Left cardiac atrium (tissue), 4 donors: ENCODE data around the gene CSMD2. TPM values are rescaled to one million over a fixed set of nuclear protein-coding genes. Genes with fewer than 3 reads are reported as not detected.

Experiments
- ATAC-seq, 2 donors: fragments of 200-7000 bp; cut with Tn5 transposase; one replicate each; pipeline ENCODE4 v1.9.1; 2020; ENCODE audit warnings: mild to moderate bottlenecking in 2 of 2, moderate library complexity in 2 of 2
- DNase-seq: peaks from one replicate; pipeline ENCODE4 v3.0.0-alpha.2; 2020
- intact Hi-C, 2 donors: fragments of 100-400 bp; cut with DNase I; formaldehyde crosslinking; loops; one replicate each; pipeline versions ENCODE4 v1.14.1 to v1.15.1; 2022 to 2023
- total RNA-seq, 2 donors: library from RNA; stranded (reverse); fragmentation: NEBNext Ultra II Directional; extraction: Animal tissue kit (Norgen Biotek cat#: 25700); gene quantifications; one replicate each; pipeline ENCODE4 v1.2.1, GENCODE V29; 2021
- donor health status: DM: no; HTN: yes; CAD: no.
- donor health status: DM: no; HTN: yes; CAD: no; lungs with severe emphysema.
- donor health status: DM: yes; HTN: yes; CAD: no.
- donor health status: Dilated cardiomyopathy.

CSMD2 gene
- total RNA-seq, 2 donors from 2014 or later: 0.29 to 0.58 TPM

DNA sequence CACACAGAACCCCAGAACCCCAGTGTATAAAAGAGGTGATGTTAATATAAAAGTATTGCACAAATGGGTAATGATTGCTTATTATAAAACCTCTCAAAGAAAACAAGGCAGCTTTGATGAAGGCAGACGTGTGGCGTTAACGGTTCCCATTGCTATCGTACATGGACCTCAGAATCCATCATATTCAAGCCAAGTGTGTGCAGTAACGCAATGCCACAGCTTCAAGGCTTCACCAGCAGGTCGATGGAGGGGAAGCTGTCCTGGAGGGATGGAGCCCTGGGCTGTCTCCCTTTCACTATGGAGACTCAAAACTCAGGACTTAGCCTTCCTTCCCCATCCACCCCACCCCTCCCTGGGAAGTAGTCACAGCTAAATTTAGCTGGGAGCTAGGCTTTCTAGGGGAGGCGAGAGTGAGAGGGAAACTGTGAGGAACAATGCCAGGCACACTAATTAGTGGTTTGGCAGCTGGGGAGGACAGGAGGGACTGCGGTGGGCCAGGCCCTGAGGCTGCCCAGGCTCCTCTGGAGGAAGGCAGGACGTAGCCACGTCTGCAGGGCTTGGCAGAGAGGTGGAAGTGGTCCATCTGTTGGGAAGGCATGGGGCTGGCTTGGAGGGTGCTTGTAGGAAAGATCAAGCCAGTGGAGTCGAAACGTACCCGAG is 180.0 kb downstream of the CSMD2 start:
- ATAC-seq (peak; percentile 38 to 79), DNase-seq (no peak)
- intact Hi-C loops: no loop called here

DNA sequence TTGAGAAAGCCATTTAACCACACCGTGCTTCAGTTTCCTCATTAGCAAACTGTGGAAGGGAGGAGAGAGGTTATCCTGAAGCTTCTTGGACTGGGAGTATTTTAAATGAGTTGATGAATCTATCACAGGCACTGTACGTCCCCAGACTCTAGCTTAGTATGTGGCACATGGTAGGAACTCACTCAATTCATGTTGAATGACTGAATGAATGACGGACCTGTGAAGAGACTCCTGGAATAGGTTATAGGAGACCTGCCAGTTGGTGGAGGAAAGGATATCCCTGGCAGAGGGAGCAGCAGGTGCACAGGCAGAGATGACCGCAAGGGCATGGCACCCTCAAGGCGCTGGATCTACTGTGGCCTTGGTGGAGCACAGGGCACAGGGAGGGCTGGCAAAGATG is 182.6 kb downstream of the CSMD2 start:
- no peak for ATAC-seq
- intact Hi-C loops: no loop called here
- DNase-seq: no peak

DNA sequence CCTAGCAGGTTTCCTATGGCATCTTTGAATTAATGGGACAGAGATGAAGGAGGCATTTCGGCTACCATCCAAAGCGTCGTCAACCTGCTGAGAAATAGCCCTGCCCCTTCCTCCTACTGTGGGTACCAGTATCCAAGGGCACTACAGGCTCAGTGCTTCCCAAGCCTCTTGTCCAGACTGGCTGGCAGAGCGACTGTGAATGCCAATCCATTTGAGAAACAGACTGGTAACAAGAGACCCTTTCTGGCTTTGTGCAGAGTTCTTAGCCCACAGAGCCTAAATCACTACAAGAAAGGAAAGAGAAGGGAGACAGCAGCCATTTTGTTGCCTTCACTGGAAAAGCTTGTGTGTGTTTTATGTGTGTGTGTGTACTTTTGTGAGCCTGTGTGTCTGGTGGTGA is 185.7 kb downstream of the CSMD2 start:
- ATAC-seq: no peak
- DNase-seq: no peak
- intact Hi-C loops: no loop called here

DNA sequence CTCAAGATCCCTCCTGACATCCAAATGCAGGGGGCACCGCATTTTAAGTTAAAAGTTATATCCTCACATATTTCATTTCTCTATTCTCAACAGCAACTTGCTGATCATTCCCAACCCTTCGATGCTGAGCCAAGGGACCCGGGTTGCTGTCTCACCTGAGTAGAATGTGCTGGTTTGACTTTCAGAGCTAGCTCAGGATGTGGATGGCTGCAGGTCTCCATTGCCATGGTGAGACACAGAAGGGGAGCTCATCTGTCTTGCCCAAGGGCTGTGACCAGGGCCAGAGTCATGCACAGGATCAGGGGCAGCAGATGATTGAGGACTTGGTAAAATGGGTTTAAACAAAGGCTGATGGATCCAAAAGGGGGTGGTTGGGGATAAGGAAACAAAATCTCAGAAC is 189.1 kb downstream of the CSMD2 start:
- DNase-seq (no peak), ATAC-seq (no peak)
- intact Hi-C loops: no loop called here

DNA sequence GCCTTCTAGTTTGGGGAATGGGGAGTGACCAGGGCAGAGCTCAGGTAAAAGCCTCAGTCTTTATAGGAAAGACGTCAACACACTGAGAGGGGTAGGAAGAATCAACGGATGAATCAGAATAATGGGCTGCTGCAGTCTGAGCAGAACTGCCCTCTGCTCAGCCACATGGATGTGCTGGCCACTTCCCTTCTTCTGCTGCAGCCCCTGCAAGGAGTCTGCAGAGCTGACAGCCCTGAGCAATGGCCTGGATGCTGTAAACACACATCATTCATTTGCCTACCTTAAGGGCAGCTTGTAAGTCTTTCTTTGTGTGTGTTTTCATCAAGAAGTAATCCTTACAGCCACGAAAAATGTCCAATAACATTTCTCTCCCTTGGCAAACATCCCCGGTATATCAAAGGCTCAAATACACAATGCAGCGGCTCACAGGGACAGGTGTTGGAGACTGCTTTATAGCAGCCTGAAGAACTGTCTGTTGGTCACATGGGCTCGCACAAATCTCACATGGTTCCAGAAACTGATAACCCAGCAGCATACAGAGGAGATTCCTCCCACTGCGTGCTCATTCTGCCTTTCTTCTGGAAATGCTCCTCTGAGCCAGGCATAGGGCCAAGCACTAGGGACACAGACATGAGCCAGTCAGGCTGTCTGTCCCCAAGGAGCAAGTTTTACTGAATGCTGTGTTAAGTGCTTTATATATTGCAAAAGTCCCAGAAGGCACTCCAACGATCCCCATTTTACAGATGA is 191.1 kb downstream of the CSMD2 start:
- intact Hi-C loops: no loop called here
- DNase-seq (peak; percentile 39), ATAC-seq (peak; percentile 42 to 45)

DNA sequence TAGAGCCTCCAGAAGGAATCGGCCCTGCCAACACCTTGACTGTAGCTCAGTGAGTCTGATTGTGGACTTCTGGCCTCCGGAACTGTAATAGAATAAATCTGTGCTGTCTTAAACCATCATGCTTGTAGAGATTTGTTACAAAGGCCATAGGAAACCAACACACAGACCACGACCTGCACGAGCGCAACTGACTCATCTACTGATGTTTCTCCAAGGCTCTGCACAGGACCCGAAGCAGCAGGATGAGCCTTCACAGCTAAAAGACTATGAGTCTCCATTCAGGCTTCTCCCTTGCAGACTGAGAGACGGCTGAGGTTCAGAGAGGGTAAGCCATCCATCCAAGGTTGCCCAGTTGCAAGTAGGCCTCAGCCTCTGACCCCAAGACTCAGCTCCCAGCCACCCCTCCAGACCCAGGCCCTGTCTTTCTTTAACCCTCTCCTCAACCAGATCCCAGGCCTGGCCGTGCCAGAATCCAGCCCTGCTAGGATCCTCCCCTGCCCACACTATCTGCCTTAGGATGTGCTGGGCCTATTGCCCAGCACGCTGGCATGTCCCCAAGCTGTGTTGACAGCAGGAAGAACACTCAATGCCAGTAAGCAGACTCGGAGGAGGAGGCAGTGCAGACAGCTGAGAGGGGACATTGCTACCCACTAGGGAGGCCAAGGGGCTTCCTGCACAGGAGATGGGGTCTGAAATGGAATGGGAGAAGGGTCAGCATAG is 192.2 kb downstream of the CSMD2 start:
- intact Hi-C loops: no loop called here
- ATAC-seq: peak; percentile 90 to 95
- DNase-seq: peak; percentile 77

DNA sequence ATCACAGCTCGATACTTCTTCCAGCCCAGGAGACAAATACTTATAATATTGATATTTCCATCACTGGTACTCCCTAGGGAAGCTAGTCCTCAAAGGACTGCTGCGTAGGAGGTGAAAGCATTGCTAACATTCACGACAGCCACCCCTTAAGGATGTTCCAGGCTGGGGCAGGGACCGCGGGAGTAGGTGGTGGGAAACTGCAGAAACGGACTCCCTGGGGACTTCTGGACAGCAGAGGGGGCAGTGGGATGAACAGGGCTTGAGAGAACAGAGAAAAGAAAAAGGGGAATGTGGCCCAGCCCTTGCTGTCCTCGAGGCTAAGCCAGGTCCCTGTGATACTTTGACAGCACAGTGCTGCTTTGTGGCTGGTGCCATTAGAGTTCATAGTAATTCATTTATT is 193.1 kb downstream of the CSMD2 start:
- intact Hi-C loops: no loop called here
- DNase-seq (no peak), ATAC-seq (no peak)

DNA sequence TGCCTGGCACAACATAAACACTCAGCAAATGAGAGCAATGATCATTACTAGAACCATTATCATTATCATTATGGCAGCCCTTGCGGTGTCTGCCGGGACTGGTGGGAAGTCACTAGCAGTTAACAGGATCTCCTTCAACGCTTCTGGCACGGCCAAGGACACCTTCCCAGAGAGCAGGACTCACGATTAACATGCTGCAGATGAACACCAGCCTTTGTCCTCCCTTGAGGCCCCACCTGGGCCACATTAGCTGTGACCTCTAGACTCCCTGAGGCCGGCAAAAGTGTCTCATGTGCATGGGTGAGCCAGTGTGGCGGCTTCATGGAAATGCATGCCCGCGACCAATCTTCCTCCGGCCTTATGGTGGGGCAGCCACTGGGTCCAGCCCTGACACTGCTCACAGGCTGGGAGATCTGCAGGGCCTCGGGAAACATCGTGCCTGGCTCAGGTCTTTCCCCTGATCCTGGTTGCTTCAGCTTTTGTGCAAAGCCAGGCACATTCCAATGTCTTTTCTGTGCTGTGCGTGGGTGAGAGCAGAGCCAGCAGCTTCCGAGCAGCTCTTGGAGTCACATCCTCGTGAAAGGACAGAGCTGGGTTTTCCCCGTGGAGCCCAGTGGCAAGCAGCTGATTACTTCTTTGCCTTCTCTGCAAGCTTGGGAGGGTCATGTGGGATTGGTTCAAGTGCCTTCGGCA is 193.9 kb downstream of the CSMD2 start:
- ATAC-seq (peak in 1 of 2 donors; percentile 12), DNase-seq (peak; percentile 39)
- intact Hi-C loops: no loop called here

DNA sequence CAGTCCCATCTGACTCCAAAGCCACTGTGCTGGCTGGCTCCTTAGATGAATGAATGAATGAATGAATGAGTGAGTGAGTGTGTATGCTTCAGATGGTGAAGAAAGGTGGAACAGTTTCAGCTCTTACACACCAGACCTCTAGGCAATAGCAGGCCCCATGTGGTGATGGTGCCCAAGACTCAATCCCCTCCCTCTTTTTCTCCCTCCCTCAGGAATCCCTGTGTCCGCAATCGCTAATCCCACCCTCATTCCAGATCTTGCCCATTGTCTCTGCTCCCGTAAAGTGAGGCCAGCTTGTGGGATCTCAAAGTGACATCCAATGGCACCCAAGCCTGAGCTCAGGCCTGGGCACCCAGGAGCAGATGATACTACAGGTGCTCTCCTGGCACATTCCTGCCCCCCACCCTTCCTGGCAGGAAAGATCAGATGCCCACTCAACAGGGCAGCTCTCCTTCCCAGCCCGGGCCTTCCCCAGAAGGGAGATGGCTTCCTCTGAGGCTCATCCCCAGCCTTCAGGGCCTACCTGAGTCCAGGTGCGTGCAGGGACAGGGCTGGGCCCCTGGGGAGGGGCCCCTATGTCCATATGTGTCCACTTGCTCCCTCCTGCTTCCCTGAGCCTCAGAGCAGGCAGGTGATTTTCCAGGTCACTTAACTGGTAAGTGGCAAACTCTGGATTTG is 194.7 kb downstream of the CSMD2 start:
- intact Hi-C loops: no loop called here
- ATAC-seq (no peak), DNase-seq (no peak)

DNA sequence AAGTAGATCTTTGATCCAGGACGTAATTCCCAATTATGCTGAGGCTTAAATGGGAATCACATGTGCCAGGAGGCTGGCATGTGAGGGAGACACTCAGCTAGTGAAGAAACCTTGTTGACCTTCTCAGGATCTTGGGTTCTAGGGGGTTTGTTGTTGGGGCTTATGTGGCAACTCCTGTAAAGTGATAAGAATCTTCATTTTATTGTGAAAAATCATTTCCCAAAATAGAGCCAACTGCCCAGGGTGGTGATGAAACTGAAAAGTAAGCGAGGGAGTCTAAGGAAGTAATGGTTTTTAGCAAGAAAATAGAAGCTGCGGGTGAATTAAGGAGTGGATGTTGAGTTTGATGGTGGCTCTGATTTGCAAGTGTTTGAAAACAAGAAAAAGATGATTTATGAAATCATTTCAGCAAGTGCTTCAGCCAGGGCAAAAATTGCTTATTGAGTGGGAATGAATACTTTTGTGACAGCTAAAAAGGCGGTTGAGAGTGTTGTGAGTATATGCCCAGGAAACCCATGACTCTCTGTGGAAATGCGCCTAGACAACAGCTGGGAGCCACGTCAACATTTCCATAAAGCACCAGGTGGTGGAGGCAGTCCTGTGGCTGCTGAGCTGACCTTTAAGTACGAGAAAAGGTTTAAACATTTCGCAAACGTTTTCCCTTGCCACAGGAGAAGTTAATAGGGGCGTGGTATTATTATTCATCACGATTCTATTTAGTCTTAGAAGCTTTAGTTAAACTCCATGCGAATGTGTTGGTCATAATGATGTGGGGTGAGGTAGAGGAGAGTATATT is 198.5 kb downstream of the CSMD2 start:
- intact Hi-C loops: no loop called here
- peak in 1 of 2 donors; percentile 36 for ATAC-seq
- no peak for DNase-seq

DNA sequence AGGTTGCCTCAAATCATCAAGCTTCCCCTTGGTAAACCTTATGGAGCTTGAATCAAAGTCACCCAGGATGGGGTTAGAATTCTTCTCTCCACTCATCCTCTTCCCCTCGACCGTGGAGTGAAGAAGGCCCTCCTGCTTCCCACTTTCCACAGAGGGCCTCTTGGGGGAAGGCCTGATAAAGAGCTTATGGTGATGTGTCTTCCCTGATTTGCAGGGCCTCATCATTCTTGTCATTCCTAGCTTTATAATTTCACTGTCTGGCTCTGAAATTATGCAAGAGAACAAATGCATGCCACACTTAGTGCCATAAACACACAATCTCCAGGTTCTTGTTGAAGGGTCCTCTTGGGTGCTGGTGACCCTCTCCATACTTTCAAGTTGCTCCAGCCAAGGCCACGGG is 199.9 kb downstream of the CSMD2 start:
- ATAC-seq (no peak), DNase-seq (no peak)
- intact Hi-C loops: no loop called here

DNA sequence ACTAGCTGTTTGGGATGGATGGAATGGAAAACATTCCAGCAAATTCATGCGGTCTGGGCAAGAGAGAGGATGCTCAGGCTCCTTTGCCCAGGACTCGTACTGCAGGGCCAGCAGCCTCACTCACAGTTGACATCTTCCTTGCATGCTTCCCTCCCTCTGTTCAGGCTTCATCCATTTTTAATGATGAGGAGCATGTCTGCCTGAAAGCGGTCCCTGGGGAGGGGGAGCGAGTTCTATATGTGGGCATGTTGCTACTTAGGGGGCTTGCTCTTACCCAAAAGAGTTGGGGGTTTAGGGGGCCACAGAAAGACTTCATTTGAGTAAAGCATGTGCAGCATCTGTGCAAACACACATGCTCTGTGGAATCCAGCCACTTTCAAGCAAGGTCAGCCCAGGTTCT is 203.0 kb downstream of the CSMD2 start:
- intact Hi-C loops: no loop called here

DNA sequence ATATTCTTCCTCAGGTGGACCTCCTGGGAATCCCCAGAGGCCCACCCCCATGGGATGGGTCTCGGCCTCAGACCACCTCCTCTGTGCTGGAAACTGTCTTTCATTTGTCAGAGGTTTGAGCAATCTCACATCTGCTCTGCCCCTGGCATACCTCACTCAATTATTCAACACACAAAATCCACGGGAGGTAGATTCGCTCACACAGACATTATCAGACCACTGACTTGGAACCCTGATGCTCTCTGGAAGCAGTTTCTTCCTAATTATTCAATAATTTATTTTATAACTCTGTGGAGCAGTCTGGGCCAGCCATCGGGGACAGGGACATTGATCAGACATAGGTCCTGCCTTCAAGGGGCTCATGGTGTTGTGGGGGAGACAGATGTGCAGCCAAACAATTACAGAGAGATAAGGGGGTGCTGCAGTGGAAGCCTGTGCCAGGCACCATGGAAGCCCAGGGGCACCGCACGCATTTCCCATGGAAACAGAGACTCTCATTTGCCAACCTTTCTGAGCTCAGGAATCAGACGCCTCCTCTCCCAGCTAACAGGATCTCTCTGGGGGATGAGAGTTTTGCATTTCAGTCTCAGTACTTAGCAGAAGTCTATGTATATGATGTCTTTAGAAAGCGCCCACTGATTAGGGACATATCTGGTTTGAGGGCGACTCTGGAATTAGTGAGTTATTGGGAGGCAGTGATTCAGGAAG is 204.7 kb downstream of the CSMD2 start:
- intact Hi-C loops: no loop called here
- DNase-seq (no peak), ATAC-seq (no peak)

More for the DNA sequence above, 203.0 kb downstream of the CSMD2 start:
- no peak for ATAC-seq
- no peak for DNase-seq

DNA sequence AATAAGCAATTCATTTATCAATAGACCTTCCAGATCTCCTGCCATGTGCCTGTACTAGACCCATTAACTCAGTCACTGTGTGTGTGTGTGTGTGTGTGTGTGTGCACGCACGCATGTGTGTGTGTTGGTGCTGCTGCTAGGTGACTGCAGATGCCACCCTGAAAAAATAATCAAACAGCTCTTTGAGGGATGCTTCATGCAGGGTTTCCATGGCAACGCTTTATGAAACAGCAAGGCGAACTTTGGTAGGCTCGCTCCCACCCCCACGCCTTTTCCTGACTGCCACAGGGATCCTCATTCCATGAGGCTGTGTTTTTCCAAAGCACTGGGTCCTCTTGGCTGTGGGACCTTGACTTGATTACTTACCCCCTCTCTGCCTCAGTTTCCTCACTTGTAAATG is 207.2 kb downstream of the CSMD2 start:
- intact Hi-C loops: no loop called here
- DNase-seq: no peak
- ATAC-seq: no peak

DNA sequence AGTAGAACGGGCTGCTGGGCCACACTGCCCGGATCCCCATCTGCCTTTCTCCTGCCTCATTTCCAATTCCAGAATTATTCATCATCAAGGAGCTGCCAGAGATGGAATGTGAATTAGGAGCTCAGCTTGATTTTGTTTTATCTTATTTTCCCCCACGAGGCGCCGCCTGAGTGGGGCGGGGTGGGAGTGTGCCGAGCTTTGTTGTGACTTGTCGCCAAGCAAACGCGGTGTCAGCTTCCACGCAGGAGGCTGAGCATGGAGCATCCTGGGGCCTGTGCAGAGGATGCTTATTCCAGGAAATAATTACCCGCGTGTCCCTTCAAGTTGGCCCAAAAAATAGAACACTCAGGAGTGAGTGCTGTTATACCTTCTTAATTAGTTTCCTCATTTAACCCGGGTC is 209.9 kb downstream of the CSMD2 start:
- DNase-seq: no peak
- ATAC-seq: no peak
- intact Hi-C loops: no loop called here

DNA sequence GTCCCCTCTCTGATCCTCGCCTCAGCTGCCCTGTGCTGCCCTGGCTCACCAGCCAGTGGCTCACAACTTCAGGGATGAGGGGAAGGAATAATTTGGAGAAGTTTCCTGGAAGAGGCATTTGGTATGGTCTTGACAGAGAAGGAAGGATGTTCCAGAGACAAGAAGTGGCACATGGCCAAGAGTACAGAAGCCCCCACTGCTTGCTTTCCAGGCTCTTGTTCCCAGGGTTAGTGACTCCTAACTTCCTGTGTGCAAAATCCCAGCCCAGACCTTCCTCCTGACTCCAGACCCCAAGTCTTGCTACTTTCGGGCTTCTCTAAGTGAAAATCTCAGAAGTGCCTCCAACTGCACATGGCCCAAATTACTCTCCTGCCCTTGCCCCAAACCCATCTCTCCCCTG is 215.5 kb downstream of the CSMD2 start:
- no peak for ATAC-seq
- no peak for DNase-seq
- intact Hi-C loops: no loop called here

DNA sequence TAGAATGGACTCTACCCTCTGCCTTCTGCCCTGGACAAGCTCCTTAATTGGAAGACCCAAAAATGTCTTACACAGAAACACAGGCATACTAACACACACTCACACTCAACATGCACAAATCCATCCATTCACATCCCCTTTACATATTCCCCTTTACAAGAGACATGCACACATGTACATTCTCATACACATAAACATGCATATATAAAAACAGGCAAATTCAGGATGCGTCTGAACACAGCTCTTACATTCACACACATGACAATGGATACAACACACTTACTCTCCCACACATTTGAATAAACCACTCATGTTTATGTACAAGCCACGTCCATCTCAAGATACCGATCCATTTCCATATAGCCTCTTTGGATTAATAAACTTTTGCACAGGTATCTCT is 216.7 kb downstream of the CSMD2 start:
- intact Hi-C loops: no loop called here
- ATAC-seq (no peak), DNase-seq (no peak)

DNA sequence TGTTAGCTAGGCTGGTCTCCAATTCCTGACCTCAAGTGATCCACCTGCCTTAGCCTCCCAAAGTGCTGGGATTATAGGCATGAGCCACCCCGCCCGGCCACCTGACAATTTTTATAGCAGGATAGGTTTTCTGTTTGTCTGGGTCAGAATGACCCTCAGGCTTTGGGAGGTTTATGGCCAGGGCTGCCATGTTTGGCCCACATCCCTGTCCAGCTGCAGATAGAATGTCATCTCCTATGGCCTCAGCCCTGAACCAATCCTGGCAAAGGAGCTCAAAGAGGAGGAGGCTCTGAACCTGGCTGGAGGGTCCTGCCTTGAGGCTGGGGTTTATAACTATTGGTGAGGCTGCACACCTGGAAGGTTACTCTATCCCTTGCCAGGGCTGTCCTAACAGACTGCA is 218.2 kb downstream of the CSMD2 start:
- ATAC-seq (no peak), DNase-seq (no peak)
- intact Hi-C loops: no loop called here
